SK-N-MC (cell line): ENCODE data around the gene MOXD1.

ENCODE experiments used
- EZH2 ChIP-seq: fragments of 200-600 bp; sonication (generic); IDR thresholded peaks from one replicate; pipeline ENCODE4 v1.6.1; 2017; ENCODE audit warnings: antibody characterized with exemption
- FOXP2 ChIP-seq: optimal IDR thresholded peaks from 2 replicates; pipeline ENCODE3; 2011; ENCODE audit warnings: mild to moderate bottlenecking, moderate library complexity; ENCODE audit not compliant: insufficient read depth; ENCODE audit errors: extremely low read length, control extremely low read depth
- POLR2AphosphoS5 ChIP-seq: IDR thresholded peaks from 2 replicates; pipeline ENCODE4 v1.6.1; 2012; ENCODE audit warnings: mild to moderate bottlenecking, low read depth, low read length, borderline replicate concordance

DNA sequence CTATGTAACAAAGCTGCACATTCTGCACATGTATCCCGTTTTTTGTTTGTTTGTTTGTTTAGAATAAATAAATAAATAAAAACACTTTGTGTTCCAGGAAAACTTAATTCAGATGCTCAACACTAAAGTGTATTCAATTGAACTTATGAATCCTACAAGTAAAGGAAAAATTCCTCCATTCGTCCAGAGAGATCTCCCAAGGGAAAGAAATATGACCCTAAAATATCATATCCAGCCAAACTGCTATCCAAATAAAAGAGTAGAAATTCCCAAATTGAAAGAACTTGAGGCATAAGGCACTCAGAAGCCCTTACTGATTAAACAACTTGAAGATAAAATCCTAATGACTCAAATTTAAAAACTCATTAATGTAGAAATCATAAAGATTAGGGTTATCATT lies 90.4 kb downstream of the MOXD1 start:
- TF ChIP-seq POLR2AphosphoS5 (no peak), EZH2 (no peak), FOXP2 (no peak)
